Measurements from ENCODE around the gene SLC13A1.
"Not testable (repeated sequence)": the region's sequence is repeated elsewhere in the genome, so short reads cannot be mapped to it uniquely, and the experiment has no call there.

Gene SLC13A1

GRCh38 chr7:123122916-123123315 lies 76.9 kb downstream of the SLC13A1 start:
- DNase-seq: no peak

GRCh38 chr7:123120286-123120685 lies 79.5 kb downstream of the SLC13A1 start:
- DNase-seq: no peak

- DNase-seq: no peak
Observed at GRCh38 chr7:123115331-123115730, 84.4 kb downstream of the SLC13A1 start.

GRCh38 chr7:123114288-123114687 lies 85.5 kb downstream of the SLC13A1 start:
- DNase-seq: no peak

- DNase-seq: no peak
Observed at GRCh38 chr7:123112833-123113232, 86.9 kb downstream of the SLC13A1 start.

- no peak for DNase-seq
Observed at GRCh38 chr7:123099712-123100111, 100.1 kb downstream of the SLC13A1 start.

- no peak for DNase-seq
Observed at GRCh38 chr7:123096976-123097375, 102.8 kb downstream of the SLC13A1 start.

- no peak for DNase-seq
Observed at GRCh38 chr7:123096434-123096833, 103.3 kb downstream of the SLC13A1 start.

- no peak for DNase-seq
Observed at GRCh38 chr7:123090456-123090855, 109.3 kb downstream of the SLC13A1 start.

GRCh38 chr7:123086910-123087309 lies 112.9 kb downstream of the SLC13A1 start:
- DNase-seq: not testable (repeated sequence)

GRCh38 chr7:123084861-123085260 lies 114.9 kb downstream of the SLC13A1 start:
- DNase-seq: not testable (repeated sequence)

- DNase-seq: no peak
Observed at GRCh38 chr7:123079021-123079420, 120.7 kb downstream of the SLC13A1 start.

GRCh38 chr7:123075838-123076467 lies 123.8 kb downstream of the SLC13A1 start:
- no peak for DNase-seq

- DNase-seq: no peak
Observed at GRCh38 chr7:123070702-123071286, 129.0 kb downstream of the SLC13A1 start.

- DNase-seq: no peak
Observed at GRCh38 chr7:123067814-123068213, 132.0 kb downstream of the SLC13A1 start.
